Suprapubic skin (tissue), 4 donors: Measurements from ENCODE around the gene ARHGEF3.

Source experiments
- POLR2A ChIP-seq, 2 donors: fragments of 450-650 bp; IDR thresholded peaks; one replicate each; pipeline ENCODE4 v1.6.1; 2017; ENCODE audit warnings: antibody characterized with exemption in 2 of 2, mild to moderate bottlenecking in 2 of 2, moderate library complexity in 2 of 2
- POLR2AphosphoS5 ChIP-seq, 3 donors: sonication (generic); formaldehyde crosslinking; IDR thresholded peaks; one replicate each; pipeline ENCODE4 v1.6.1; 2017; ENCODE audit warnings: antibody characterized with exemption in 3 of 3
- TF ChIP-seq, protein P1 (sequence below), 2 donors: fragments of 200-600 bp in 1 of 2; fragments of 450-650 bp in 1 of 2; sonication (generic) in 1 of 2; IDR thresholded peaks; one replicate each; pipeline ENCODE4 v1.5.1; 2016 to 2019; ENCODE audit warnings: antibody characterized with exemption in 2 of 2, mild to moderate bottlenecking in 1 of 2, moderate library complexity in 1 of 2

DNA sequence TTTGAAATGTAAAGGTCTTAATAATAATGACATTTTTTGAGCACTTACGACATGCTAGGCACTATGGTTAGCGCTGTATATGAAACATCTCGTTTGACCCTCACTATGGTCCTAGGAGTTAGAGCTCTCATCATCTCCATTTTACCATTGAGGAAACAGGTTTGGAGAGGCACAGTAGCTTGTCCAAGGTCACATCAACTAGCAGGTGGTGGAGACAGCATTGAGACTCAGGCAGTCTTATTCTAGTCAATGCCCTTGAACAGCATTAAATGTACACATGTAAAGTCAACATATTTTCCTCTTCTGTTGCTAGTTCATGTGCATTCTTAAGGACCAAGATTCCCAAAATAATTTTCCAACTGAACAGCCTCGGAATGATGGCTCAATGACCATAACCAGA, 4.8 kb downstream of the ARHGEF3 start:
- TF ChIP-seq, protein P1, sequence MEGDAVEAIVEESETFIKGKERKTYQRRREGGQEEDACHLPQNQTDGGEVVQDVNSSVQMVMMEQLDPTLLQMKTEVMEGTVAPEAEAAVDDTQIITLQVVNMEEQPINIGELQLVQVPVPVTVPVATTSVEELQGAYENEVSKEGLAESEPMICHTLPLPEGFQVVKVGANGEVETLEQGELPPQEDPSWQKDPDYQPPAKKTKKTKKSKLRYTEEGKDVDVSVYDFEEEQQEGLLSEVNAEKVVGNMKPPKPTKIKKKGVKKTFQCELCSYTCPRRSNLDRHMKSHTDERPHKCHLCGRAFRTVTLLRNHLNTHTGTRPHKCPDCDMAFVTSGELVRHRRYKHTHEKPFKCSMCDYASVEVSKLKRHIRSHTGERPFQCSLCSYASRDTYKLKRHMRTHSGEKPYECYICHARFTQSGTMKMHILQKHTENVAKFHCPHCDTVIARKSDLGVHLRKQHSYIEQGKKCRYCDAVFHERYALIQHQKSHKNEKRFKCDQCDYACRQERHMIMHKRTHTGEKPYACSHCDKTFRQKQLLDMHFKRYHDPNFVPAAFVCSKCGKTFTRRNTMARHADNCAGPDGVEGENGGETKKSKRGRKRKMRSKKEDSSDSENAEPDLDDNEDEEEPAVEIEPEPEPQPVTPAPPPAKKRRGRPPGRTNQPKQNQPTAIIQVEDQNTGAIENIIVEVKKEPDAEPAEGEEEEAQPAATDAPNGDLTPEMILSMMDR (IDR thresholded peaks at IDR 0.05): no peak
- no peak for TF ChIP-seq POLR2A (IDR thresholded peaks at IDR 0.05)
- no peak for TF ChIP-seq POLR2AphosphoS5 (IDR thresholded peaks at IDR 0.05)
